Gastrocnemius medialis (tissue), 4 donors: ENCODE data around the gene TGFBR2.

Experiments
- CTCF ChIP-seq, 5 experiments: fragments of 450-650 bp in 3 of 5; fragments of 200-600 bp in 2 of 5; sonication (generic) in 2 of 5; IDR thresholded peaks in 4 of 5; conservative IDR thresholded peaks in 1 of 5; 1 replicate in 4 of 5; 2 replicates in 1 of 5; pipeline ENCODE4 v1.5.1; 2016 to 2019; ENCODE audit warnings: antibody characterized with exemption in 5 of 5, mild to moderate bottlenecking in 3 of 5, moderate library complexity in 3 of 5
- POLR2A ChIP-seq, 2 donors: fragments of 450-650 bp; IDR thresholded peaks; one replicate each; pipeline ENCODE4 v1.6.1; 2017; ENCODE audit warnings: antibody characterized with exemption in 2 of 2, mild to moderate bottlenecking in 2 of 2, moderate library complexity in 2 of 2

GRCh38 chr3:30713885-30714503 is 107.6 kb downstream of the TGFBR2 start:
- TF ChIP-seq CTCF (IDR thresholded peaks at IDR 0.05 in 4 of 5, conservative IDR thresholded peaks at IDR 0.05 in 1 of 5) (no peak), POLR2A (IDR thresholded peaks at IDR 0.05) (no peak)
